ENCODE measurements around the gene GALE. TPM values are rescaled to one million over a fixed set of nuclear protein-coding genes. Genes with fewer than 3 reads are reported as not detected.

GALE gene
- polyA plus RNA-seq, 1 experiment = 19.2 TPM

DNA sequence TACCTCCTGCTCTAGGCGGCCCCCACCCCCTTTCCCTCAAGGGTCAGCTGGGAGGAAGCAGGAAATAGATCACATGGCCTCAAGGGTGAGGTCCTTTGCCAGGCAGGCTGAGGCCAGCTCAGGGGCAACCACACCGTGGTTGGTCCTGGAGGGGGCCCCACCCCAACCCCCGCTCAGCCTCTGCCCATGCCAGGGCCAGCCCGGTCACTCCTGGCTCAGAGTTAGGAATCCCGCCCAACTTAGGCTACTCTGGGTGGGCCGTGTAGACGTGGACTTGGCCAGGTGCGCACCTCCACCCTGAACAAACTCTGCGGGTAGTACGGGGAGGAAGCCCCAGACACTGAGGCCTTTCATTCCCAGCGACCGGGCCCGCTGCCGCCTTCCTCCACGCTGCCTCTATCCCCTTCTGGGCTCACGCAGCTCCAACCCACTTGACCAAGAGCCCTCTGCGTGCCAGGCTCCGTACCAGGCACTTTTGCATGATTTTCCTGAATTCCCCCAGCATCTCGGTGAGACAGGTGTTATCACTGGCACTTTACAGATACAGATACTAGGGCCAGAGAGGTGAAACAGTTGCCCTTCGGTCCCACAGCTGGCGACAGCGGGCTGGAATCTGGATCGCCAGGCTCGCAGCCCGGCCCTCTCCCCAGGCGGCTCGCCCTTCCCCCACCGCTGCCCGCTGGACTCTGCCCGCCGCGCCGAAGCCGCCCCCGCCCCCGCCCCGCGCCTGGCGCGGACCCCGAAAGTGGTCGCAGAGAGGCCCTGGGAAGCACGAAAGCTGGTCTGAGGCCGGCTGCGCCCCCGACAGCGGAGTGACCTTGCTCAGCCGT is 769 bp downstream of the GALE start:
- TF ChIP-seq, protein P1, sequence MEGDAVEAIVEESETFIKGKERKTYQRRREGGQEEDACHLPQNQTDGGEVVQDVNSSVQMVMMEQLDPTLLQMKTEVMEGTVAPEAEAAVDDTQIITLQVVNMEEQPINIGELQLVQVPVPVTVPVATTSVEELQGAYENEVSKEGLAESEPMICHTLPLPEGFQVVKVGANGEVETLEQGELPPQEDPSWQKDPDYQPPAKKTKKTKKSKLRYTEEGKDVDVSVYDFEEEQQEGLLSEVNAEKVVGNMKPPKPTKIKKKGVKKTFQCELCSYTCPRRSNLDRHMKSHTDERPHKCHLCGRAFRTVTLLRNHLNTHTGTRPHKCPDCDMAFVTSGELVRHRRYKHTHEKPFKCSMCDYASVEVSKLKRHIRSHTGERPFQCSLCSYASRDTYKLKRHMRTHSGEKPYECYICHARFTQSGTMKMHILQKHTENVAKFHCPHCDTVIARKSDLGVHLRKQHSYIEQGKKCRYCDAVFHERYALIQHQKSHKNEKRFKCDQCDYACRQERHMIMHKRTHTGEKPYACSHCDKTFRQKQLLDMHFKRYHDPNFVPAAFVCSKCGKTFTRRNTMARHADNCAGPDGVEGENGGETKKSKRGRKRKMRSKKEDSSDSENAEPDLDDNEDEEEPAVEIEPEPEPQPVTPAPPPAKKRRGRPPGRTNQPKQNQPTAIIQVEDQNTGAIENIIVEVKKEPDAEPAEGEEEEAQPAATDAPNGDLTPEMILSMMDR (IDR thresholded peaks at IDR 0.05; ENCODE audit: low read depth, low read length) = no peak
- CTCF ChIA-PET = interaction anchor here (1.3 to 2.4 kb wide), 2 partner anchors 10 to 28 kb away, joined by 4 to 7 read pairs; no protein-coding TSS in a partner anchor
- no peak for DNase-seq (ENCODE audit: low read depth, low spot score)
- POLR2A ChIA-PET = interaction anchor here (0.6 to 2.0 kb wide), 4 partner anchors 9 to 618 kb away, joined by 3 to 8 read pairs (median 5); partner anchors contain the start of genes HMGCL and LYPLA2
- Histone ChIP-seq H3K9me3 (ENCODE audit: control insufficient read depth, insufficient read depth, low read length) (no peaks in the 10 kb centered on the region; the same call in 1 of the 2 replicates), H3K27me3 (ENCODE audit: control insufficient read depth, insufficient read depth, low read length) (no peaks in the 10 kb centered on the region), H3K27ac (ENCODE audit: low read depth, low read length) (peak overlapping the region; percentile 73), H3K4me3 (ENCODE audit: low read depth, low read length) (peak overlapping the region; percentile 91)

DNA sequence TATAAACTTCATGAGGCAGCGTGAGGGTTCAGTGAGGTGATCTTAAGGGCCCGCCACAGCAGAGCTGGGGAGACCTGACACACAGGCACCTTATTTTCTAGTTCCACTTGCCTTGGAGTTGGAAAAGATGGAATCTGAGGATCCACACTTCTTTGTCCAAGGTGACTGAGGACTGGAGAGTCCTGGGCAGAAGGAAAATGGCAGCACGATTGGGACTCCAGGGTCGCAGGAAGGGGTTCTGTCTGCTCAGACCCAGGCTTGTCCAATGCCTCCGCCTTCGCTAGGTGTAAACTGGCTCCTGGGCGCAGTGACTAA is 1.3 kb downstream of the GALE start:
- ChIA-PET CTCF (interaction anchor here (1.3 kb wide), 1 partner anchor 27 kb away, joined by 4 read pairs; no protein-coding TSS in a partner anchor), POLR2A (interaction anchor here (1.8 to 2.0 kb wide), 2 partner anchors 9 to 19 kb away, joined by 7 to 8 read pairs; partner anchors contain the start of gene LYPLA2)
- H3K4me3 ChIP-seq (ENCODE audit: low read depth, low read length) = peak overlapping the region; percentile 91

DNA sequence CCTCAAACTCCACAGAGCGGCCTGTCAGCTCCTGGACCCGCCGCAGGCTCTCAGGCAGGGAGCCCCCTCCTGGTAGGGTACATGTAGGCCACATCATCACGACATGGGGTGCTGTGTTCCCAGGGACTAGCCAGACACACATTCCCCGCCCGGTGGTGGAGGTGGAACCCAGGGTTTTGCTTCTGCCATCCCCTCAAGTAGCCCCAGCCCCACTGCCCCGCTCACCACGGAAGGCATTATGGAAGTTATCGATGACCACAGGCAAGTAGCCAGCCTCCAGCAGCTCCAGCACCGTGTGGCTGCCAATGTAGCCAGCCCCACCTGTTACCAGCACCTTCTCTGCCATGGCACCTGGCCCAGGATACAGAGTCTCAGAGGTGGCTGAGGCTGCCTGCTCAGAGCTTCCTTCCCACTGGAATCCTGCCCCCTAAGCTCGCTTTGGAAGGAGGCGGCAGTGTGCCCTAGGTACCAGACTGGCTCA is 1.9 kb downstream of the GALE start:
- CTCF ChIA-PET = interaction anchor here (1.3 kb wide), 1 partner anchor 27 kb away, joined by 4 read pairs; no protein-coding TSS in a partner anchor
- POLR2A ChIA-PET = interaction anchor here (1.8 to 2.0 kb wide), 2 partner anchors 8 to 19 kb away, joined by 7 to 8 read pairs; partner anchors contain the start of gene LYPLA2
- no peak for DNase-seq (ENCODE audit: low read depth, low spot score)
- Histone ChIP-seq H3K4me3 (ENCODE audit: low read depth, low read length) (no peak overlapping the region), H3K9me3 (ENCODE audit: control insufficient read depth, insufficient read depth, low read length) (no peaks in the 10 kb centered on the region; the same call in 1 of the 2 replicates), H3K27ac (ENCODE audit: low read depth, low read length) (no peak overlapping the region), H3K27me3 (ENCODE audit: control insufficient read depth, insufficient read depth, low read length) (no peaks in the 10 kb centered on the region)
- TF ChIP-seq, protein P1 (IDR thresholded peaks at IDR 0.05; ENCODE audit: low read depth, low read length) = peak; percentile 13; the same call in 1 of the 2 replicates

More for the DNA sequence above, 1.3 kb downstream of the GALE start:
- no peaks in the 10 kb centered on the region; the same call in 1 of the 2 replicates for H3K9me3 ChIP-seq (ENCODE audit: control insufficient read depth, insufficient read depth, low read length)
- DNase-seq (ENCODE audit: low read depth, low spot score) = no peak
- no peaks in the 10 kb centered on the region for H3K27me3 ChIP-seq (ENCODE audit: control insufficient read depth, insufficient read depth, low read length)
- H3K27ac ChIP-seq (ENCODE audit: low read depth, low read length) = peak overlapping the region; percentile 67
- TF ChIP-seq, protein P1 (IDR thresholded peaks at IDR 0.05; ENCODE audit: low read depth, low read length) = no peak

GRCh38 chr1:23797478-23798448 is 2.8 kb downstream of the GALE start:
- CTCF ChIA-PET = interaction anchor here (1.3 kb wide), 1 partner anchor 26 kb away, joined by 4 read pairs; no protein-coding TSS in a partner anchor
- DNase-seq (ENCODE audit: low read depth, low spot score) = no peak
- Histone ChIP-seq H3K27me3 (ENCODE audit: control insufficient read depth, insufficient read depth, low read length) (no peaks in the 10 kb centered on the region), H3K9me3 (ENCODE audit: control insufficient read depth, insufficient read depth, low read length) (no peaks in the 10 kb centered on the region; the same call in 1 of the 2 replicates), H3K4me3 (ENCODE audit: low read depth, low read length) (no peak overlapping the region), H3K27ac (ENCODE audit: low read depth, low read length) (no peak overlapping the region)
- POLR2A ChIA-PET = interaction anchor here (0.7 kb wide), 1 partner anchor 28 kb away, joined by 6 read pairs; the partner anchor contains the start of gene HMGCL
- TF ChIP-seq, protein P1 (IDR thresholded peaks at IDR 0.05; ENCODE audit: low read depth, low read length) = no peak

All from AG04450 (cell line).